Measurements from ENCODE around the gene EVL. TPM values are rescaled to one million over a fixed set of nuclear protein-coding genes. Genes with fewer than 3 reads are reported as not detected.

Gene EVL
- total and polyA plus RNA-seq, 2 donors (not counting 3 experiments of a cell fraction or from before 2014, with no cell fraction given) = 34.6 to 62.5 TPM

DNA sequence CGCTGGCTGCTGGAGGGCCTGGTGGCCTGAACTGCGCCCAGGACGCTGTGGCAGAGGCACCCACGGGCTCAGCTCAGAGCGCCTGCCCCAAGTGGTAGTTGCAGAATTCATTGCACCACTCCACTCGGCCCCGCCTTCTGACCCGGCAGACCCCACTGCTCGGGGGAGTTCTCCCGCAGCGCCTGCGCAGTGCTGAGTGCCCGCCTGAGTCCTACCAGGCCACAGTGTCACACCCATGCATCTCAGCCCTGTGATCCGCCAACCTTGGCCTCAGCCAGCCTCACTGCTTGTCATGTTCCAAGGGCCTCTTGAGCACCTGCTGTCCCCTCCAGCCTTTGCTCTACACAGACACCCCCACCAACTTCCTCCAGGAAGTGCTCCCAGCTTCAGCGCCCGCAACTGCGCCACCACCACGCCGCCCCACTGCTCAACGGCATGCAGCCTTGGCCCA, 82.0 kb downstream of the EVL start:
- no peak overlapping the region for H3K27ac ChIP-seq (ENCODE audit: insufficient read depth, low read depth, low read length)
- no peaks in the 10 kb centered on the region for H3K79me2 ChIP-seq (ENCODE audit: control insufficient read depth, insufficient read depth, low read length)
- H3K4me3 ChIP-seq (replicated peaks in 1 of 3; ENCODE audit: insufficient read depth in 1 of 3, low read depth in 1 of 3, low read length in 3 of 3) = no peak overlapping the region
- H2AFZ ChIP-seq (ENCODE audit: low read depth, low read length) = no peak overlapping the region
- H3K4me1 ChIP-seq (ENCODE audit: control insufficient read depth, extremely low read depth, insufficient read depth, low read length) = peaks cover 10% of the 10 kb centered on the region
- no TSS peak for BruUV-seq (replicated peaks)
- no peaks in the 10 kb centered on the region for H3K27me3 ChIP-seq (ENCODE audit: control insufficient read depth in 2 of 2, insufficient read depth in 2 of 2, low read length in 2 of 2)
- no peak for FAIRE-seq
- TF ChIP-seq MYC (IDR thresholded peaks at IDR 0.05; ENCODE audit: low read depth, low read length) (no peak), POLR2A (IDR thresholded peaks at IDR 0.05; ENCODE audit: low read depth, low read length) (no peak), FOS (IDR thresholded peaks at IDR 0.05; ENCODE audit: borderline replicate concordance, insufficient read depth, low read length) (no peak), EZH2 (IDR thresholded peaks at IDR 0.05; ENCODE audit: borderline replicate concordance, low read depth, low read length, severe bottlenecking) (no peak), JUN (IDR thresholded peaks at IDR 0.05; ENCODE audit: borderline replicate concordance, insufficient read depth, insufficient read length, low read depth) (no peak), POLR2AphosphoS5 (IDR thresholded peaks at IDR 0.05; ENCODE audit: insufficient read depth, low read depth, low read length) (no peak), GATA2 (IDR thresholded peaks at IDR 0.05; ENCODE audit: insufficient read depth, insufficient read length, low read depth, low read length) (no peak)
- TF ChIP-seq, protein P1, sequence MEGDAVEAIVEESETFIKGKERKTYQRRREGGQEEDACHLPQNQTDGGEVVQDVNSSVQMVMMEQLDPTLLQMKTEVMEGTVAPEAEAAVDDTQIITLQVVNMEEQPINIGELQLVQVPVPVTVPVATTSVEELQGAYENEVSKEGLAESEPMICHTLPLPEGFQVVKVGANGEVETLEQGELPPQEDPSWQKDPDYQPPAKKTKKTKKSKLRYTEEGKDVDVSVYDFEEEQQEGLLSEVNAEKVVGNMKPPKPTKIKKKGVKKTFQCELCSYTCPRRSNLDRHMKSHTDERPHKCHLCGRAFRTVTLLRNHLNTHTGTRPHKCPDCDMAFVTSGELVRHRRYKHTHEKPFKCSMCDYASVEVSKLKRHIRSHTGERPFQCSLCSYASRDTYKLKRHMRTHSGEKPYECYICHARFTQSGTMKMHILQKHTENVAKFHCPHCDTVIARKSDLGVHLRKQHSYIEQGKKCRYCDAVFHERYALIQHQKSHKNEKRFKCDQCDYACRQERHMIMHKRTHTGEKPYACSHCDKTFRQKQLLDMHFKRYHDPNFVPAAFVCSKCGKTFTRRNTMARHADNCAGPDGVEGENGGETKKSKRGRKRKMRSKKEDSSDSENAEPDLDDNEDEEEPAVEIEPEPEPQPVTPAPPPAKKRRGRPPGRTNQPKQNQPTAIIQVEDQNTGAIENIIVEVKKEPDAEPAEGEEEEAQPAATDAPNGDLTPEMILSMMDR (IDR thresholded peaks at IDR 0.05; ENCODE audit: extremely low read depth in 1 of 2, insufficient read depth in 1 of 2, low read depth in 1 of 2, low read length in 2 of 2) = no peak
- TF ChIP-seq, protein P2, sequence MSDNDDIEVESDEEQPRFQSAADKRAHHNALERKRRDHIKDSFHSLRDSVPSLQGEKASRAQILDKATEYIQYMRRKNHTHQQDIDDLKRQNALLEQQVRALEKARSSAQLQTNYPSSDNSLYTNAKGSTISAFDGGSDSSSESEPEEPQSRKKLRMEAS (IDR thresholded peaks at IDR 0.05; ENCODE audit: insufficient read depth, insufficient read length) = no peak
- H3K9me1 ChIP-seq (replicated peaks; ENCODE audit: control insufficient read depth, extremely low read depth, insufficient read depth, low read length) = no peaks in the 10 kb centered on the region
- dilution Hi-C loops (cut with MboI; ENCODE audit: extremely low pct_ligation_motif_present, low sequenced_read_pairs) = no loop called here
- no peaks in the 10 kb centered on the region for H3K36me3 ChIP-seq (ENCODE audit: control insufficient read depth in 2 of 2, extremely low read depth in 1 of 2, insufficient read depth in 2 of 2, low read length in 2 of 2)
- DNase-seq (ENCODE audit: low read depth, low spot score) = no peak
- POLR2A ChIA-PET = no interaction called here
- H3K9me3 ChIP-seq (replicated peaks; ENCODE audit: control insufficient read depth, insufficient read depth, low read length) = no peaks in the 10 kb centered on the region
- H3K9ac ChIP-seq (replicated peaks; ENCODE audit: extremely low read depth, insufficient read depth, low read length) = no peak overlapping the region
- no peaks in the 10 kb centered on the region for H4K20me1 ChIP-seq (replicated peaks; ENCODE audit: control insufficient read depth, extremely low read depth, insufficient read depth, low read length)
- CTCF ChIA-PET = interaction anchor here (1.5 kb wide), 1 partner anchor 8 kb away, joined by 7 read pairs; no protein-coding TSS in a partner anchor
- intact Hi-C loops (cut with micrococcal nuclease) = no loop called here
- H3K4me2 ChIP-seq (ENCODE audit: insufficient read depth, low read length) = no peak overlapping the region

Data from endothelial cell of umbilical vein (primary cell).